Measurements from ENCODE around the gene LENG8. TPM values are rescaled to one million over a fixed set of nuclear protein-coding genes. Genes with fewer than 3 reads are reported as not detected.

LENG8 gene
- total and polyA plus RNA-seq, 2 of the 4 experiments (the other 2 are of a cell fraction): 21.1 to 93.9 TPM

- intact Hi-C loops (cut with micrococcal nuclease): loop anchor here (10.0 kb wide), 1 partner anchor 622 kb away; no protein-coding TSS in a partner anchor
- H3K4me1 ChIP-seq (ENCODE audit: control insufficient read depth, insufficient read depth, low read length): peaks cover 18% of the 10 kb centered on the region
- peak overlapping the region; percentile 82 for H2AK9ac ChIP-seq (replicated peaks; ENCODE audit: low read depth, low read length, poor library complexity)
- peak overlapping the region; percentile 86 for H4K5ac ChIP-seq (ENCODE audit: low read depth, low read length)
- BruUV-seq (replicated peaks): no TSS peak
- H3K18ac ChIP-seq (ENCODE audit: low read depth, low read length): peak overlapping the region; percentile 50; the same call in 1 of the 2 replicates
- ATAC-seq (ENCODE audit: low read depth) (peak; percentile 21), DNase-seq (peak; percentile 46)
- peaks cover 11 to 40% of the 10 kb centered on the region in 2 experiments; a peak in 3 of 4 replicates for H3K79me1 ChIP-seq (ENCODE audit: low read depth in 1 of 2, low read length in 2 of 2)
- peak overlapping the region; percentile 83 for H2BK5ac ChIP-seq (ENCODE audit: low read depth, low read length, poor library complexity, severe bottlenecking)
- H3K56ac ChIP-seq (ENCODE audit: extremely low read depth, insufficient read depth, low read length): peak overlapping the region; percentile 57; the same call in 1 of the 2 replicates
- peak overlapping the region; percentile 77 for H4K91ac ChIP-seq (ENCODE audit: insufficient read depth, low read depth, low read length)
- H3K23ac ChIP-seq (ENCODE audit: low read depth, low read length): peak overlapping the region; percentile 71
- H2BK15ac ChIP-seq (ENCODE audit: low read depth, low read length): no peak overlapping the region
- H3K4me2 ChIP-seq (ENCODE audit: low read depth, low read length): peak overlapping the region; percentile 88
- H3K27me3 ChIP-seq (ENCODE audit: control insufficient read depth, insufficient read depth, low read length): no peaks in the 10 kb centered on the region
- peaks cover 45% of the 10 kb centered on the region for H4K20me1 ChIP-seq (ENCODE audit: insufficient read depth, low read length)
- no peak overlapping the region for H2BK20ac ChIP-seq (ENCODE audit: low read depth, low read length)
- dilution Hi-C loops (cut with HindIII; ENCODE audit: low sequenced_read_pairs, unreplicated experiment): no loop called here
- H3K36me3 ChIP-seq (ENCODE audit: control insufficient read depth, insufficient read depth, low read length): peaks cover 44% of the 10 kb centered on the region
- H3K9me3 ChIP-seq (ENCODE audit: control insufficient read depth, insufficient read depth, low read length): no peaks in the 10 kb centered on the region
- in situ Hi-C loops (cut with MboI; ENCODE audit: low sequenced_read_pairs): loop anchor here (25.0 kb wide), 4 partner anchors 351 to 1674 kb away; partner anchors contain the start of genes NAT14, NDUFA3, OSCAR and PRPF31
- POLR2A ChIA-PET (ENCODE audit: unreplicated experiment): interaction anchor here (1.0 kb wide), 1 partner anchor 32 kb away, joined by 3 read pairs; no protein-coding TSS in a partner anchor
- peak overlapping the region; percentile 52 for H3K4me3 ChIP-seq (ENCODE audit: insufficient read depth, low read depth, low read length)
- CTCF ChIA-PET: interaction anchor here (0.8 kb wide), 1 partner anchor 10 kb away, joined by 3 read pairs; the partner anchor contains the start of gene CDC42EP5
- 0 out of 2 replicates have a peak overlapping the region, but pooled peaks have one; percentile 39 for H2BK120ac ChIP-seq (ENCODE audit: low read depth, low read length)
- H3K14ac ChIP-seq (replicated peaks; ENCODE audit: low read depth, low read length): peak overlapping the region; percentile 88
- H3K9ac ChIP-seq (ENCODE audit: low read depth, low read length): peak overlapping the region; percentile 77
- H3K9me1 ChIP-seq (ENCODE audit: insufficient read depth, low read length): peaks cover 6% of the 10 kb centered on the region; the same call in 1 of the 2 replicates
- WGBS, 2 experiments (ENCODE audit: extremely low coverage in 2 of 2, insufficient read length in 1 of 2): 9% methylated on average over 71 of the region's 91 CpGs; no CpG with 5 or more reads in 1 of the 2 experiments
- H3K27ac ChIP-seq (ENCODE audit: insufficient read depth, low read length): peak overlapping the region; percentile 94
- H4K8ac ChIP-seq (ENCODE audit: low read depth in 2 of 2, low read length in 2 of 2): peak overlapping the region; percentile 30 to 95; a peak in 3 of 4 replicates
- peak overlapping the region; percentile 93 for H3K4ac ChIP-seq (ENCODE audit: low read depth, low read length)
- H2AK5ac ChIP-seq (ENCODE audit: low read depth, low read length): peak overlapping the region; percentile 94
- peak overlapping the region; percentile 84 for H2AFZ ChIP-seq (replicated peaks; ENCODE audit: low read length, poor library complexity)
- no peak for TF ChIP-seq MAFK (IDR thresholded peaks at IDR 0.05; ENCODE audit: low read depth, low read length)
- no peak for TF ChIP-seq FOS (IDR thresholded peaks at IDR 0.05; ENCODE audit: low read depth, low read length)
- TF ChIP-seq POLR2A (IDR thresholded peaks at IDR 0.05; ENCODE audit: low read depth, low read length): peak; percentile 61
- TF ChIP-seq USF2 (IDR thresholded peaks at IDR 0.05; ENCODE audit: low read depth, low read length): no peak
- no peak for TF ChIP-seq RFX5 (IDR thresholded peaks at IDR 0.05; ENCODE audit: low read depth, low read length)
- TF ChIP-seq CHD1 (IDR thresholded peaks at IDR 0.05; ENCODE audit: low read depth, low read length): no peak
- TF ChIP-seq MAZ (IDR thresholded peaks at IDR 0.05; ENCODE audit: borderline replicate concordance, low read depth, low read length): peak; percentile 10; the same call in 1 of the 2 replicates
- TF ChIP-seq MXI1 (IDR thresholded peaks at IDR 0.05; ENCODE audit: borderline replicate concordance, low read depth, low read length): peak; percentile 57; the same call in 1 of the 2 replicates
- no peak for TF ChIP-seq SMC3 (IDR thresholded peaks at IDR 0.05; ENCODE audit: low read depth, low read length)
- 0 out of 2 replicates have a peak, but pooled peaks have one; percentile 0 for TF ChIP-seq CTCF (conservative IDR thresholded peaks at IDR 0.05; ENCODE audit: low read depth, low read length)
- no peak for TF ChIP-seq ELK1 (IDR thresholded peaks at IDR 0.05; ENCODE audit: borderline replicate concordance, low read depth, low read length)
- TF ChIP-seq BHLHE40 (IDR thresholded peaks at IDR 0.05; ENCODE audit: low read depth, low read length): no peak
These were observed 13.9 kb downstream of the LENG8 start for GRCh38 chr19:54462655-54463530.

Measured in IMR-90 (cell line).